Measurements from ENCODE around the gene LPCAT1.

The LPCAT1 gene

DNA sequence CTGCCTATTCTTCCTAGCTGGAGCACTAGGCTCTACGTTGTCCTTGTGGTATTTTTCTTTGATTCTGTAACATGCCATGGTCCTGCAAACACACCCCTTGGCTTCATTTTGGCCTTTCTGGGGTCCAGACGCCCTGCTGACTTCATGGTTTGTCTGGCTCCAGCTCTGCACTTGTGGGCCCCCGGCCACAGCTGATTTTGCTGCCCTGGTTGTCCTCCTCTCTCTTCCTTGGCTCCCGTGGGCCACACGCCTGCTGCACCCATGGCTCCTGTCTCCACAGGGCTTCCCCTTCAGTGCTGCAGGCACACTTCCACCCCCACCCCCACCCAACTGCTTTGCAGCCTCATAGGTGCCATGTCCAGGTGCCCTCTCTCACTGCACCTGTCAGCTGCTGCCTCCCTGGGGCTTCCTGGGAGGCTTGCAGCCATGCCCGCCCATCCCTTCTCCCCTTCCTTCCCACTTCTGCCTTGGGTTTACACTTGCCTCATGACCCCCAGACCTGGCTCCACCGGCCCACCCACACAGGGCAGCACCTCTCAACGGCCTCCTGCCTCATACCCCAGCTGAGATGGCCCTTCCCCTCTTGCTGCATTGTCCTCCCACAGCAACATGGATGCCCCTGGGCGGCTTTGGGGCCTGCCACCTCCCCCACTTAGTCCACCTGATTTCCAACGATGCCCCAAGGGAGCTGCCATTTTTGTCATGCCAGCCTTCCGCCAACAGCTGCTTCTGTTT lies 104.1 kb downstream of the LPCAT1 start:
- DNase-seq: no peak

DNA sequence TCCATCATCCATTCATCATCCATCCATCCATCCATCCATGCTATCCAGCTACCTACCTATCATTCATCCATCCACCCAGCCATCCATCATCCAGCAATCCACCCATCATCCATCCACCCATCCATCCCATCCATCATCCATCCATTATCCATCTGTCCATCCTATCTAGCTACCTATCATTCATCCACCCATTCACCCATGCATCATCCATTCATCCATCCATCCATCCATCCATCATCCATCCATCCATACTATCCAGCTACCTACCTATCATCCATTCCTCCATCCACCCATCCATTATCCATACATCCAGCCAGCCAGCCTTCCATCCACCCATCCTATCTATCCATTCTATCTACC lies 104.9 kb downstream of the LPCAT1 start:
- DNase-seq: no peak

GRCh38 chr5:1418238-1418920 lies 105.4 kb downstream of the LPCAT1 start:
- no peak for DNase-seq

DNA sequence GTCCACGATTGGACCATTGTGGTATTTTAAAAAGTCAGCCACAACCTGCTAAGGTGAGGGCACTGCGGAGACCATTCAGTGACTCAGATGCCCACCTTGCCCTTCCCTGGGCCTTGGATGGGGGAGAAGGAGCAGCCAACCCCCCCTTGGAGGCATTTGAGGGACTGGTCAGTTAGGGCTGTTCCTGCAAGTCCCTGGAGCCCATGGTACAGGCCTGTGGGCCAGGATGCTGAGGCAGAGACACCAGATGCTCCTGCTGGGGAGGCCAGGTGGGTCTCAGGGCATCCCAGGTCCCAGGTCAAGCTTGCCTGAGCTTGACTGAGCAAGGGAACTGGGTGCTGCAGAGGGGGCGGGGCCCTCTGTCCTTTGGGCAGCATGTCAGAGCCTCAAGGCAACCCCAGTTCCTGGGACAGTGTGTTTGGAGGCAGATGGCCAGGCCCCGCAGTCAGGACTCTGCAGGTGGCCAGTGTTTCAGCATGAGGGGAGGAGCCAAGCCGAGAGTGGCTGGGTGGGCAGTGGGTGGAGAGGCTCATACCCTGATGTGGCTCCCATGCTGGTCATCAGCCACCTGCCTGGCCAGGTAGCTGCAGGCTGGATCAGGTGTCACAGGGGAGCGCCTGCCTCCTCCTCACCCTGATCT lies 106.1 kb downstream of the LPCAT1 start:
- no peak for DNase-seq

DNA sequence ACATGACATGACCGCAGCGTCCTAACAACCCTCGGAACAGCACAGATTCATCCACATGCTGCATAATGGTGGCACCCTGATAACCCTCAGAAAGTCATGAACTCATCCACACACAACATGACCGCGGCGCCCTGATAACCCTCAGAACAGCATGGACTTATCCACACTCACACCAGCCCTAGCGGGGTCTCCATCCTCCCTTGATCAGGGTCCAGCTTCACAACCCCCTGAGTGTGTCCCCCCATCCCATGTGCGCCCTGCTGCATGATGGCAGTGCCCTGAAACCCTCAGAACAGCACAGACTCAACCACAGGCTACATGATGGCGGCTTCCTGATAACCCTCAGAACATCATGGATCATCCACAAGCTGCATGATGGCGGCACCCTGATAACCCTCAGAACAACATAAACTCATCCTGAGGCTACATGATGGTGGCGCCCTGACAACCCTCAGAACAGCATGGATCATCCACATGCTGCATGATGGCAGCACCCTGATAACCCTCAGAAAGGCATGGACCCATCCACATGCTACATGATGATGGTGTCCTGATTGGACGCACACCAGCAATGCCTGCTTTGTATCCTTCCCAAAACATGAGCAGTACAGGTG lies 106.8 kb downstream of the LPCAT1 start:
- no peak for DNase-seq

GRCh38 chr5:1415626-1416360 lies 108.0 kb downstream of the LPCAT1 start:
- no peak for DNase-seq

DNA sequence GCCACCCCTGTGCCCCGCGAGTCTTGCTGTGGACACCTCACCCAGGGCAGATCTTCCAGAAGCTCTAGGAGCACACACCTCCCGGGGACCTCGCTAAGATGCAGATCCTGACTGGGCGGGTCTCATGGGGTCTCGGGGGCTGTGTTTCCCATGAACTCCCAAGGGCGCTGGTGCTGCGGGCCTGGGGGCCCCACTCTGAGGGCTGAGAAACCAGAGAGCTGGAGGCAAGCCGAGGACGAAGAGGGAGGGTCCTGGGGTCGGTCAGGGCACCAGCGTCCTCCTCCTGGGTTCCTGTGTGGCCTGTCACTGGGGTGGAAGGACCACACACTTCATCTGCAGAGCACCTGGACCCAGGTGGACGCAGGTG lies 108.7 kb downstream of the LPCAT1 start:
- DNase-seq: no peak

DNA sequence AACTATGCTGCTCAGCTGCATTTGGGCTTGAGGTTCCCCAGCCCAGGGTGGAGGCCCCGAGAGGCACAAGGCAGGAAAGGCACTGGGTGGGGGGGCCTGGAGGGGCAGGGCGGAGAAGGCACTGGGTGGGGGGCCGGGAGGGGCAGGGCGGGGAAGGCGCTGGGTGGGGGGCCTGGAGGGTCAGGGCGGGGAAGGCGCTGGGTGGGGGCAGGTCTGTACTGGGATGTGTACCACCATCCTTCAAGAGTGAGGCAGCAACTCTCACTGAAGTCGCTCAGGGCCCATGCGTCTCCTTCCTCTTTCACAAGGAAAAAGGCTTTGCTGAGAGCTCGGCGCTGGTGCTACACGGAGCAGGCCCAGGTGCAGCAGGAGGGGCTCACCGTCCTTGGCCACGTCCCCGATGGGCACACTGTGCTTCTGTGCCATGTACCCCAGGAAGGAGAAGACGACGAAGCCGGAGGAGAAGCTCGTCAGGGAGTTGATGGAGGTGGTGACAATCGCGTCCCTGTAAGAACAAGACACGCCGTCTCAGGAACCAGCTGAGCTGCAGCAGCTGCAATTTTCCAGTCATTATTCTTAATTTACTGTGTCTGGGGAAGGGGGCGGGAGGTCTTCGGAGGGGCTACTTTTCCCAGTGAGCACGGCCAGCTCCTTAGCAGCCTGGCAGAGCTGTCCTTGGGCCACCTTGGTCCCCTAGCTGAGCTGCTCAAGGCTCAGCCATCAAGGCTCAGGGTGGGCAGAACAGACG lies 109.3 kb downstream of the LPCAT1 start:
- no peak for DNase-seq

DNA sequence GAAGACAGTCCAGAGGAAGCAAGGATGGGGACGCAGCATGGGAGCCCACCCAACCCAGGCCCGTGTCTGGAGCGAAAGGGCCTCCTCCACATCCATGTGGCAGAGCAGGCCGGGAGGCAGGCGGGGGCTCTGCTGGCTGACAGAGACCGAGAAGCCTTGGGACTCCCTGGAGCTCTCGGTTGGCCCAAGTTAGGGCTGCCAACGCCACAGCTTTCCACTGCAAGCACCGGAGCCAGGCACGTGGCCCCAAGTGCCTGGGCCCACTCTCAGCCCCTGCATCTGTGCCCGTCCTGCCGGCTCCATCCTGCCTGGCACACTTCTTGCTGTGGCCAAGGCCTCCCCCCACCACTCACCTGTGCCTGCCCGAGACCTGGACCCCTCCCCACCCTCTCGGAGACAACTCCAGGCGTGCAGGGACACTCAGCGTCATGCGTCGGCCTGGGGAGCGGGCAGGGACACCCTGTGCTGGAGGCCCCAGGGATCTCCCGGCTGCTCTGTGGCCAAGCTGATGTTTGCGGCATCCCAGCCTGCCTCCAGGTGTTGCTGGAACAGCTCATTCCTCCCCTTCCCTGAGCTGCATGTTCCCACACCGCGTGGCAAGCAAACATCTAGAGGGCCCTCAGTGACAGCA lies 110.0 kb downstream of the LPCAT1 start:
- no peak for DNase-seq

- no peak for DNase-seq
Measured at GRCh38 chr5:1413211-1413610, 110.5 kb downstream of the LPCAT1 start.

DNA sequence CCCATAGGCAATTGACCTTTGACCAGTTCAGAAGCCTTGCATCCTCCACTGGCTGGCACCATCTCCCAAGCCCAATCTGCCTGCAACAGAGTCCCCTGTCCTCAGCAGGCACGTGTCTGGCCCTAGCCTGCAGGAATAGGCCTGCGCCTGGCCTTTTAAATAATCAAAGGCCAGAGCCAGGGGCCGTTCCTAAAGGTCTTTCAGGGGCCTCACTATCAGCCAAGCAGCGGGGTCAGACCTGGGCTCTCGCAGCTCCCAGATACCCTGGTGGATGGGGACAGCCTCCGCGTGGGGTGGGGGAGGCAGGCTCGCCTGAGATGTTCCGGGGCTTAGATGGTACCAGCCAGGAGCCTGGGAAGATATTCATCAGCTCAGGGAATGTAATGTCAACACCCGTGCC lies 111.1 kb downstream of the LPCAT1 start:
- DNase-seq: no peak

- DNase-seq: no peak
Measured at GRCh38 chr5:1412163-1412562, 111.6 kb downstream of the LPCAT1 start.

All from activated CD4-positive, alpha-beta T cell treated with anti-CD3 and anti-CD28 coated beads, Interleukin-2, amount 50 U/mL, for 4 hours (primary cell).